ENCODE measurements around the gene FREM1.

DNA sequence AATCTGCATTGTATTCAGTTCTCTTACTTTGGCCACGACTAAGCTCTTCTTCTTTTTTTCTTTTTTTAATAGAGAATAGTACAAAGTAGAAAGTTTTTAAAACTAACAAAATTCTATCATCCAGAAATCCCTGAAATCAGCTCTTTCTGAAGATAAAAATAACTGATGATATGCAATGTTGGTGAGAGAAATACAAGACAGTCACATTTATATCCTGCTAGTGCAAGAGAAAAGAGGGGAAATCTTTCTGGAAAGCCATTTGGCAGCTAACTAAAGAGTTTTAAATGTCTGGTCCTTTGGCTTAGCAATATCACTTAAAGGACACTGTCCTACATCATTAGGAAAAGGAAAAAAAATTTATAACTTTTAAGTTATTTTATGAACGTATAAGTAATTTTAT lies 27.0 kb upstream of the FREM1 start:
- TF ChIP-seq, protein P1, sequence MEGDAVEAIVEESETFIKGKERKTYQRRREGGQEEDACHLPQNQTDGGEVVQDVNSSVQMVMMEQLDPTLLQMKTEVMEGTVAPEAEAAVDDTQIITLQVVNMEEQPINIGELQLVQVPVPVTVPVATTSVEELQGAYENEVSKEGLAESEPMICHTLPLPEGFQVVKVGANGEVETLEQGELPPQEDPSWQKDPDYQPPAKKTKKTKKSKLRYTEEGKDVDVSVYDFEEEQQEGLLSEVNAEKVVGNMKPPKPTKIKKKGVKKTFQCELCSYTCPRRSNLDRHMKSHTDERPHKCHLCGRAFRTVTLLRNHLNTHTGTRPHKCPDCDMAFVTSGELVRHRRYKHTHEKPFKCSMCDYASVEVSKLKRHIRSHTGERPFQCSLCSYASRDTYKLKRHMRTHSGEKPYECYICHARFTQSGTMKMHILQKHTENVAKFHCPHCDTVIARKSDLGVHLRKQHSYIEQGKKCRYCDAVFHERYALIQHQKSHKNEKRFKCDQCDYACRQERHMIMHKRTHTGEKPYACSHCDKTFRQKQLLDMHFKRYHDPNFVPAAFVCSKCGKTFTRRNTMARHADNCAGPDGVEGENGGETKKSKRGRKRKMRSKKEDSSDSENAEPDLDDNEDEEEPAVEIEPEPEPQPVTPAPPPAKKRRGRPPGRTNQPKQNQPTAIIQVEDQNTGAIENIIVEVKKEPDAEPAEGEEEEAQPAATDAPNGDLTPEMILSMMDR (IDR thresholded peaks at IDR 0.05) = no peak
- TF ChIP-seq POLR2A (IDR thresholded peaks at IDR 0.05) = no peak

Measured in adrenal gland (tissue), 5 donors.